Peyer's patch (tissue), 4 donors: ENCODE measurements around the gene ODAD4. TPM values are rescaled to one million over a fixed set of nuclear protein-coding genes. Genes with fewer than 3 reads are reported as not detected.
A peak's percentile ranks its signal among the peaks of the same experiment; 100 is the strongest.
"Not testable (repeated sequence)": the region's sequence is repeated elsewhere in the genome, so short reads cannot be mapped to it uniquely, and the experiment has no call there.

Experiments
- DNase-seq, 3 donors: peaks; one replicate each; pipeline ENCODE4 v3.0.0-alpha.2; 2017 to 2019
- H3K27ac ChIP-seq, 4 donors: fragments of 200-600 bp; sonication (generic); one replicate each; pipeline ENCODE4 v1.5.1; 2016 to 2019
- H3K27me3 ChIP-seq, 2 donors: fragments of 200-600 bp; sonication (generic); one replicate each; pipeline ENCODE4 v1.5.1; 2019
- H3K36me3 ChIP-seq, 3 donors: fragments of 200-600 bp; sonication (generic); one replicate each; pipeline ENCODE4 v1.5.1; 2016 to 2019
- H3K4me1 ChIP-seq, 4 donors: fragments of 200-600 bp; sonication (generic); one replicate each; pipeline ENCODE4 v1.5.1; 2016 to 2019
- H3K4me3 ChIP-seq, 4 donors: fragments of 200-600 bp; sonication (generic); 1 replicate in 3 of 4; 2 replicates in 1 of 4; pipeline ENCODE4 v1.5.1; 2016 to 2019; ENCODE audit warnings: mild to moderate bottlenecking in 1 of 4
- H3K9me3 ChIP-seq, 4 donors: fragments of 200-600 bp; sonication (generic); one replicate each; pipeline ENCODE4 v1.5.1; 2016 to 2019; ENCODE audit warnings: mild to moderate bottlenecking in 1 of 4
- CTCF ChIP-seq, 6 experiments: fragments of 450-650 bp in 4 of 6; fragments of 200-600 bp in 2 of 6; sonication (generic) in 1 of 6; IDR thresholded peaks; one replicate each; pipeline ENCODE4 v1.5.1; 2017 to 2019; ENCODE audit warnings: antibody characterized with exemption in 6 of 6, mild to moderate bottlenecking in 3 of 6, moderate library complexity in 1 of 6
- POLR2A ChIP-seq, 2 donors: fragments of 450-650 bp; IDR thresholded peaks; one replicate each; pipeline ENCODE4 v1.5.1; 2017; ENCODE audit warnings: antibody characterized with exemption in 2 of 2, mild to moderate bottlenecking in 2 of 2, moderate library complexity in 2 of 2
- total RNA-seq, 4 donors: library from RNA; depleted of rRNA; stranded (reverse); fragments of >200 nt; gene quantifications; one replicate each; pipeline ENCODE4 v1.1.0, GENCODE V29; 2016

The ODAD4 gene
- total RNA-seq, 4 donors from 2014 or later = 2.1 TPM; not detected in 3

GRCh38 chr17:41928693-41929251, 1.6 kb upstream of the ODAD4 start:
- TF ChIP-seq POLR2A (IDR thresholded peaks at IDR 0.05) = no peak
- no peak for TF ChIP-seq CTCF (IDR thresholded peaks at IDR 0.05)
- no peaks in the 10 kb centered on the region for H3K27me3 ChIP-seq
- no peaks in the 10 kb centered on the region for H3K9me3 ChIP-seq
- no peak for DNase-seq
- H3K27ac ChIP-seq = no peak overlapping the region
- peaks cover 0 to 6% (median 0%) of the 10 kb centered on the region in 4 donors for H3K4me1 ChIP-seq
- no peaks in the 10 kb centered on the region for H3K36me3 ChIP-seq
- no peak overlapping the region for H3K4me3 ChIP-seq

GRCh38 chr17:41930833-41931156, 378 bp downstream of the ODAD4 start:
- peak overlapping the region in 2 of 4 donors; percentile 79 to 92 for H3K27ac ChIP-seq
- peak overlapping the region; percentile 52 to 66 (median 60) for H3K4me3 ChIP-seq
- not testable (repeated sequence) for H3K36me3 ChIP-seq, H3K4me1 ChIP-seq, DNase-seq, H3K9me3 ChIP-seq, H3K27me3 ChIP-seq

GRCh38 chr17:41931715-41932114, 1.3 kb downstream of the ODAD4 start:
- not testable (repeated sequence) for H3K4me3 ChIP-seq, H3K36me3 ChIP-seq, H3K27me3 ChIP-seq, H3K9me3 ChIP-seq, DNase-seq, H3K4me1 ChIP-seq, H3K27ac ChIP-seq

- H3K36me3 ChIP-seq = no peaks in the 10 kb centered on the region
- no peaks in the 10 kb centered on the region for H3K27me3 ChIP-seq
- H3K9me3 ChIP-seq = no peaks in the 10 kb centered on the region
- no peak overlapping the region for H3K4me3 ChIP-seq
- H3K4me1 ChIP-seq = peaks cover 0 to 6% (median 0%) of the 10 kb centered on the region in 4 donors
- no peak for TF ChIP-seq CTCF (IDR thresholded peaks at IDR 0.05)
- TF ChIP-seq POLR2A (IDR thresholded peaks at IDR 0.05) = no peak
- DNase-seq = no peak
- no peak overlapping the region for H3K27ac ChIP-seq
Observed at GRCh38 chr17:41932816-41933389, 2.5 kb downstream of the ODAD4 start.

GRCh38 chr17:41935641-41936040, 5.2 kb downstream of the ODAD4 start:
- no peak for TF ChIP-seq POLR2A (IDR thresholded peaks at IDR 0.05)
- no peak for TF ChIP-seq CTCF (IDR thresholded peaks at IDR 0.05)

DNA sequence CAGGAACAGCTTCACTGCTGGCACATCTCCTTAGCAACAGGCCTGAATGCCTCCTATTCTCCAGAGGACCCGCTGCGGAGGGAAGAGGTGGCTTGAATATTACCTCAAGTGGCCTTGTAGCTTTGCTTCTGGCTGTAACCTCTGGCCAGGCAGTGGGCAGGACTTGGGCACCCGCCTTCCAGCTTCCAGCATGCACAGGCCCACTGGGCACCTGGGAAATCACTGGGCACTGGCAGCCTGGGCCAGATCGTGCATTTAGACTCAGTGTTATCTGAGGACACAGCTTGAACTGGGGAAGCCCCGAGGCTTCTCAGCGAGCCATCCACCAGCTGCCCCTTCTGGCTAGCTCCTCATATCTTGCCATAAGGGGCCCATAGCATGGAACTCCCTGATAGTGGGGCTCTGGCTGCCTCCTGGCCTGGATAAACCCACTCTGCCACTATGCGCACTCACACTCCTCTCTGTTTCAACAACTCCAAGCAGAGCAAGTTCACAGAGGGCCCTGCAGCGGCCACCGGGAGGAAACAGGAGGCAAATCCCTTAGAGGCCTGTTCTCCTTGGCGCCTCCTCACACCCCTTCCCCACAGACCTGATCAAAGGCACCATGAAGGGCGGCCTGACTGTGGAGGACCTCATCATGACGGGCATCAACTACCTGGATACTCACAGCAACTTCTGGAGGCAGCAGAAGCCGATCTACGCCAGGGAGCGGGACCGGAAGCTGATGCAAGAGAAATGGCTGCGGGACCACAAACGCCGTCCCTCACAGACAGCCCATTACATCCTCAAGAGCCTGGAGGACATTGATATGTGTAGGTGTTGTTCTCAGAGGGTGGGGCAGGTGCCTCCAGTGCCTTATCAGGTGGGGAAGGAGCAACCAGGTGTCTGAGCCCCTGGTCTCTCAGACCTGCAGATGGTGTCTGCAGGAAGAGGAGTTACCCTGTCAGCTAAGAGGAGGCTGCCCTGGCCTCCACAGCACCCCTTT, 7.8 kb downstream of the ODAD4 start:
- no peak for TF ChIP-seq CTCF (IDR thresholded peaks at IDR 0.05)
- TF ChIP-seq POLR2A (IDR thresholded peaks at IDR 0.05) = no peak
- Histone ChIP-seq H3K9me3 (no peaks in the 10 kb centered on the region), H3K36me3 (no peaks in the 10 kb centered on the region), H3K4me3 (no peak overlapping the region), H3K27ac (no peak overlapping the region), H3K27me3 (no peaks in the 10 kb centered on the region), H3K4me1 (peaks cover 0 to 4% (median 0%) of the 10 kb centered on the region in 4 donors)
- DNase-seq = no peak

More at GRCh38 chr17:41935641-41936040, 5.2 kb downstream of the ODAD4 start:
- Histone ChIP-seq H3K4me1 (no peaks in the 10 kb centered on the region), H3K27ac (no peak overlapping the region), H3K4me3 (no peak overlapping the region), H3K27me3 (no peaks in the 10 kb centered on the region), H3K36me3 (no peaks in the 10 kb centered on the region), H3K9me3 (no peaks in the 10 kb centered on the region)
- no peak for DNase-seq
